Ascending aorta (tissue), 2 donors: Measurements from ENCODE around the gene GBE1. TPM values are rescaled to one million over a fixed set of nuclear protein-coding genes. Genes with fewer than 3 reads are reported as not detected.
A peak's percentile ranks its signal among the peaks of the same experiment; 100 is the strongest.

Experiments
- DNase-seq, 2 donors: peaks; one replicate each; pipeline ENCODE4 v3.0.0-alpha.2; 2019; ENCODE audit warnings: low spot score in 2 of 2
- H3K27ac ChIP-seq, 2 donors: fragments of 200-600 bp; sonication (generic); one replicate each; pipeline ENCODE4 v1.5.1; 2016 to 2017; ENCODE audit warnings: mild to moderate bottlenecking in 1 of 2
- H3K27me3 ChIP-seq: fragments of 200-600 bp; sonication (generic); one replicate; pipeline ENCODE4 v1.5.1; 2017
- H3K36me3 ChIP-seq, 2 donors: fragments of 200-600 bp; sonication (generic); one replicate each; pipeline ENCODE4 v1.5.1; 2016
- H3K4me1 ChIP-seq, 2 donors: fragments of 200-600 bp; sonication (generic); one replicate each; pipeline ENCODE4 v1.5.1; 2016 to 2017; ENCODE audit warnings: mild to moderate bottlenecking in 1 of 2
- H3K4me3 ChIP-seq, 2 donors: fragments of 200-600 bp; sonication (generic); one replicate each; pipeline ENCODE4 v1.5.1; 2016 to 2017; ENCODE audit warnings: mild to moderate bottlenecking in 1 of 2
- H3K9me3 ChIP-seq, 2 donors: fragments of 200-600 bp; sonication (generic); one replicate each; pipeline ENCODE4 v1.5.1; 2016
- intact Hi-C: fragments of 100-400 bp; cut with DNase I; formaldehyde crosslinking; loops from one replicate; pipeline ENCODE4 v1.15.1; 2023
- total RNA-seq: library from RNA; depleted of rRNA; stranded (reverse); fragments of >200 nt; gene quantifications from one replicate; pipeline ENCODE4 v1.1.0, GENCODE V29; 2016
- TF ChIP-seq, protein P1 (sequence below), 3 experiments: fragments of 200-600 bp in 2 of 3; fragments of 450-650 bp in 1 of 3; sonication (generic) in 2 of 3; IDR thresholded peaks; one replicate each; pipeline ENCODE4 v1.5.1; 2016 to 2019; ENCODE audit warnings: antibody characterized with exemption in 3 of 3, mild to moderate bottlenecking in 1 of 3, moderate library complexity in 1 of 3

GBE1 gene
- total RNA-seq, 1 donor from 2014 or later: 20.8 TPM

DNA sequence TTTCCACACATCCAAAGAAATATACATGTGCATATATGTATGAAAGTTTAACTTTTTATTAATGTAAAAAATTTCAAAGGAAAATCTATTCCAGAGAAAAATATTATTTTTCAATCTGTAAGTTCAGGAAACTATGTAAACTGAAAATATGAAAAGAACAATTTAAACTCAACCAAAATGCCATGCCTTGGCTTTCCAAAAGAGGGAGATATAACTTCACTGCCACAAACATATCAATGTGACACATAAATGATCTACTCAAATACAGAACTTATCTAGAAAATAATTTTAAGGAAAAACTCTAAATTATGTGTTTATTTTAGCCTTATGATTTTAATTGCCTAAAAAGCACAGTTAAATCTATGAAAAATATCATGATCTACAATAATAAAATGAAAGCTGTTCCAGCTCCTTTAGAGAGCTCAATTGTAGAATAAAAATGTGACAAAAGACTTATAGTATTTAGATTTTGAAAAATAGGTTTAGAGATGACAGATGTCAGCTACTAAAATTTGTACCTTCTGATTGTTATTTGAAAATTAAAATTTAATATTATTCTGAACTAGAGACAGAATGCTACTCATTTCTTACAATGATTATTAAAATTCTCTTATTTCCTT is 94.8 kb downstream of the GBE1 start:
- intact Hi-C loops: loop anchor here (5.0 to 10.0 kb wide), 2 partner anchors 198 to 466 kb away; no protein-coding TSS in a partner anchor
- TF ChIP-seq, protein P1, sequence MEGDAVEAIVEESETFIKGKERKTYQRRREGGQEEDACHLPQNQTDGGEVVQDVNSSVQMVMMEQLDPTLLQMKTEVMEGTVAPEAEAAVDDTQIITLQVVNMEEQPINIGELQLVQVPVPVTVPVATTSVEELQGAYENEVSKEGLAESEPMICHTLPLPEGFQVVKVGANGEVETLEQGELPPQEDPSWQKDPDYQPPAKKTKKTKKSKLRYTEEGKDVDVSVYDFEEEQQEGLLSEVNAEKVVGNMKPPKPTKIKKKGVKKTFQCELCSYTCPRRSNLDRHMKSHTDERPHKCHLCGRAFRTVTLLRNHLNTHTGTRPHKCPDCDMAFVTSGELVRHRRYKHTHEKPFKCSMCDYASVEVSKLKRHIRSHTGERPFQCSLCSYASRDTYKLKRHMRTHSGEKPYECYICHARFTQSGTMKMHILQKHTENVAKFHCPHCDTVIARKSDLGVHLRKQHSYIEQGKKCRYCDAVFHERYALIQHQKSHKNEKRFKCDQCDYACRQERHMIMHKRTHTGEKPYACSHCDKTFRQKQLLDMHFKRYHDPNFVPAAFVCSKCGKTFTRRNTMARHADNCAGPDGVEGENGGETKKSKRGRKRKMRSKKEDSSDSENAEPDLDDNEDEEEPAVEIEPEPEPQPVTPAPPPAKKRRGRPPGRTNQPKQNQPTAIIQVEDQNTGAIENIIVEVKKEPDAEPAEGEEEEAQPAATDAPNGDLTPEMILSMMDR (IDR thresholded peaks at IDR 0.05): peak; percentile 34 to 83 (median 76)
- H3K27ac ChIP-seq: no peak overlapping the region
- no peaks in the 10 kb centered on the region for H3K9me3 ChIP-seq
- DNase-seq: no peak
- peaks cover 0 to 8% of the 10 kb centered on the region in 2 donors for H3K4me1 ChIP-seq
- H3K4me3 ChIP-seq: no peak overlapping the region
- H3K27me3 ChIP-seq: no peaks in the 10 kb centered on the region
- no peaks in the 10 kb centered on the region for H3K36me3 ChIP-seq

DNA sequence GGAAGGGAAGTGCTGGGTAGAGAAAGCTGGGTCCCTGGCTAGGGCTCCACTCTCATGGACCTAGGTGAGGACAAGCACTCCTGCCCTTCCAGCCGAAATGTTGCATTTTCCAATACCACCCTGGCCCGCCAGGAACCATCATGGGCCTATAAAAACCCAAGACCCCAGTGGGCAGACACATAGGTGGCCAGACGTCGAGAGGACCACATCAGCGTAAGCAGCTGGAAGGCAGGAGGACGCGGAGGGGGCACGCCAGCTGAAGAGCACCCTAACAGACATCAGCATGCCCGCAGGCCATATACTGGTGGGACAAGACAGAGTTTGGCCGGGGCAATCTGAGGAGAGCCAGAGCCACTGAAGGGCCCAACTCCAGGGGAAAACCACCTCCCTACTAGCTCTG is 98.3 kb downstream of the GBE1 start:
- Histone ChIP-seq H3K27ac (no peak overlapping the region), H3K4me1 (peaks cover 0 to 3% of the 10 kb centered on the region in 2 donors), H3K36me3 (no peaks in the 10 kb centered on the region), H3K27me3 (no peaks in the 10 kb centered on the region), H3K9me3 (no peaks in the 10 kb centered on the region), H3K4me3 (no peak overlapping the region)
- no peak for DNase-seq
- TF ChIP-seq, protein P1 (IDR thresholded peaks at IDR 0.05): no peak
- intact Hi-C loops: loop anchor here (10.0 kb wide), 1 partner anchor 202 kb away; no protein-coding TSS in a partner anchor

DNA sequence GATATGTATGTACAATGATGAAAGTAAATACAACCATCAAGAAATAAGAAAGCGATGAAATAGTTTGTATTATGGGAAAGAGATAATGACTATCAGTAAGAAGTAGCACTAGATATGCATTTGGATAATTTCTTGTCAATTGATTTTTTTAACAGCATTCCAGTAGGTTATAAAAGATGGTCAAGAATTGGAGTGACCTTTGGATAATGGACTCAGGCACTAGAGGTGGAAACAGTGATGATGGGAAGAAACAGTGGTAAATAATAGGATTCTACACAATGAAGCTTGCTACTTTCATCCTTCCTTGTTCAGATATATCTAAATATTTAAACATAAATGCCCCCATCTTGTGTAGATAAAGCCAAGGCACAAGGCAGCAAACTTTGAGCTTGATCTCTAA is 101.4 kb downstream of the GBE1 start:
- Histone ChIP-seq H3K9me3 (no peaks in the 10 kb centered on the region), H3K36me3 (no peaks in the 10 kb centered on the region), H3K27me3 (no peaks in the 10 kb centered on the region), H3K4me1 (no peaks in the 10 kb centered on the region), H3K4me3 (no peak overlapping the region), H3K27ac (no peak overlapping the region)
- intact Hi-C loops: loop anchor here (10.0 kb wide), 1 partner anchor 205 kb away; no protein-coding TSS in a partner anchor
- DNase-seq: no peak
- TF ChIP-seq, protein P1 (IDR thresholded peaks at IDR 0.05): no peak

DNA sequence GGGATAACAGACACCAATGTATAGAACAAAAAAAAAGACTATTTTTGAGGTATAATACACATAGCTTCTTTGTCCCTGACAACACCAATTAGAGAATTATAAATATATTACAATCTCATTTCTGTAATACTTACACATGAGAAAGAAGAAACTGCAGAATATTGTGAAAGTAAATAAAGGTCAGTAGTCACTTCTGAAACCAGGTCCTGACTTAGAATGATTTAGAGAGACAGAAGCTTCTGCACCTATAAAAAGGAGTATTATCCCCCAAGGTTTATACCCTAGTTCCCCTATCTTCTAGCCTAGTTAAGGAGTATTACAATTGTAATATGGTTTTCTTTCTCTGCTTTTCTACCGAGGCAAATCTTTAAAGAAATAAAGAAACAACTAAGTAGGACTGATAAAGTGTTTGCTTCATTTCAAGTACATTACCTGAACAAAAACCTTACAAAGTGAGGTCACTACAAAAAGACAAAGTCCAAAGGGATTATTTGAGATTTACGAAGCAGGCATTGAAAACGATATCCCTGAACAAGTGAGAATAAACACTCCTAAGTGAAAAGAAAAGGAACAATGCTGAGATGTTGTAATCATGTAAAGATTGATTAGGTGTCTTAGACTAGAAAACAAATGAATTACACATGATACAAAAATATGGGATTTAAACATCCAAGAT is 103.0 kb downstream of the GBE1 start:
- H3K4me3 ChIP-seq: no peak overlapping the region
- no peak for DNase-seq
- intact Hi-C loops: no loop called here
- H3K27me3 ChIP-seq: no peaks in the 10 kb centered on the region
- TF ChIP-seq, protein P1 (IDR thresholded peaks at IDR 0.05): no peak
- H3K9me3 ChIP-seq: no peaks in the 10 kb centered on the region
- H3K4me1 ChIP-seq: no peaks in the 10 kb centered on the region
- H3K27ac ChIP-seq: no peak overlapping the region
- H3K36me3 ChIP-seq: no peaks in the 10 kb centered on the region

DNA sequence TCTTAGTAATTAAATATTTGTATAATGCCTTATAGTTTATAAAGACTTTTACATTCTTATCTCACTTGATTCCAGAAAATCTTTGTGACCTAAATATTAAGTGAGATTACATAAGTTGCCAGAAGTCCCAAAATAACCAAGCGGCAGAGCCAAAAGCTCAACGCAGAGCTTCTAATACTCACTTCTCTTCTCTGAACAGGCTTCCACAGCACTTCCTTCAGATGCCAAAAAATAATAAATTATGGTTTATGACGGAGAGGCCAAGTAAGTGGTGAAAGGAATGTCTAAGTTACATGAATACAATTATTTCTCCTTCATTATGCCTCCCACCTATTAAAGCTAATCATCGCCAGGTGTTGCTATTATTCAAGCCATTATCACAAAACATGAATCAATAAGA is 110.3 kb downstream of the GBE1 start:
- Histone ChIP-seq H3K36me3 (no peaks in the 10 kb centered on the region), H3K4me3 (no peak overlapping the region), H3K27ac (no peak overlapping the region), H3K27me3 (no peaks in the 10 kb centered on the region), H3K9me3 (no peaks in the 10 kb centered on the region), H3K4me1 (no peaks in the 10 kb centered on the region)
- TF ChIP-seq, protein P1 (IDR thresholded peaks at IDR 0.05): no peak
- no peak for DNase-seq
- intact Hi-C loops: no loop called here
